ENCODE data around the gene LUC7L2.
"Not testable (repeated sequence)": the region's sequence is repeated elsewhere in the genome, so short reads cannot be mapped to it uniquely, and the experiment has no call there.

DNA sequence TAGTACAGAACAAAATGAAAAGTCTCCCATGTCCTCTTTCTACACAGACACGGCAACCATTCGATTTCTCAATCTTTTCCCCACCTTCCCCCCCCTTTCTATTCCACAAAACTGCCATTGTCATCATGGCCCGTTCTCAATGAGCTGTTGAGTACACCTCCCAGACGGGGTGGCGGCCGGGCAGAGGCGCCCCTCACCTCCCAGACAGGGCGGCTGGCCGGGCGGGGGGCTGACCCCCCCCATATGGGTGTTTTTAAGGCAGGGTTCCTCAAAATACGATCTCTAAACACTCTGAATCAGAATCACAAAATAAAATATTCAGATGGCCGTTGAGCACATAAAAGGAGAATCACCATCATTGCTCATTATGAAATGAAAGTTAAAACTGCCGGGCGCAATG, 70.0 kb downstream of the LUC7L2 start:
- TF ChIP-seq, protein P1, sequence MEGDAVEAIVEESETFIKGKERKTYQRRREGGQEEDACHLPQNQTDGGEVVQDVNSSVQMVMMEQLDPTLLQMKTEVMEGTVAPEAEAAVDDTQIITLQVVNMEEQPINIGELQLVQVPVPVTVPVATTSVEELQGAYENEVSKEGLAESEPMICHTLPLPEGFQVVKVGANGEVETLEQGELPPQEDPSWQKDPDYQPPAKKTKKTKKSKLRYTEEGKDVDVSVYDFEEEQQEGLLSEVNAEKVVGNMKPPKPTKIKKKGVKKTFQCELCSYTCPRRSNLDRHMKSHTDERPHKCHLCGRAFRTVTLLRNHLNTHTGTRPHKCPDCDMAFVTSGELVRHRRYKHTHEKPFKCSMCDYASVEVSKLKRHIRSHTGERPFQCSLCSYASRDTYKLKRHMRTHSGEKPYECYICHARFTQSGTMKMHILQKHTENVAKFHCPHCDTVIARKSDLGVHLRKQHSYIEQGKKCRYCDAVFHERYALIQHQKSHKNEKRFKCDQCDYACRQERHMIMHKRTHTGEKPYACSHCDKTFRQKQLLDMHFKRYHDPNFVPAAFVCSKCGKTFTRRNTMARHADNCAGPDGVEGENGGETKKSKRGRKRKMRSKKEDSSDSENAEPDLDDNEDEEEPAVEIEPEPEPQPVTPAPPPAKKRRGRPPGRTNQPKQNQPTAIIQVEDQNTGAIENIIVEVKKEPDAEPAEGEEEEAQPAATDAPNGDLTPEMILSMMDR (IDR thresholded peaks at IDR 0.05) = not testable (repeated sequence)
- not testable (repeated sequence) for TF ChIP-seq POLR2A (IDR thresholded peaks at IDR 0.05)

Data from breast epithelium (tissue), 3 donors.